OCI-LY1 (cell line): ENCODE measurements around the gene FRMD3.

Experiments used
- H2AFZ ChIP-seq: fragments of 200-600 bp; sonication (generic), shearing (Covaris generic); 2 replicates; pipeline ENCODE4 v1.6.0; 2014; ENCODE audit warnings: antibody characterized with exemption, mild to moderate bottlenecking, low read length
- H3F3A ChIP-seq: fragments of 200-600 bp; sonication (generic), shearing (Covaris generic); 2 replicates; pipeline ENCODE4 v1.6.0; 2014; ENCODE audit warnings: mild to moderate bottlenecking, antibody characterized with exemption, low read length, moderate library complexity; ENCODE audit not compliant: insufficient read depth
- H3K27ac ChIP-seq: fragments of 200-600 bp; sonication (generic); 2 replicates; pipeline ENCODE4 v1.5.1; 2014; ENCODE audit warnings: low read length, mixed run types, mild to moderate bottlenecking, low read depth; ENCODE audit not compliant: poor library complexity, severe bottlenecking
- H3K27me3 ChIP-seq: fragments of 200-600 bp; sonication (generic); 2 replicates; pipeline ENCODE4 v1.6.0; 2014; ENCODE audit warnings: antibody characterized with exemption, mild to moderate bottlenecking, low read length, moderate library complexity; ENCODE audit not compliant: insufficient read depth
- H3K36me3 ChIP-seq: fragments of 200-600 bp; sonication (generic); 2 replicates; pipeline ENCODE4 v1.6.1; 2014; ENCODE audit warnings: mild to moderate bottlenecking, antibody characterized with exemption, low read length, moderate library complexity, mixed read lengths; ENCODE audit not compliant: insufficient read depth
- H3K4me1 ChIP-seq: fragments of 200-600 bp; sonication (generic); 2 replicates; pipeline ENCODE4 v1.5.1; 2014; ENCODE audit warnings: mild to moderate bottlenecking, low read length, moderate library complexity; ENCODE audit not compliant: insufficient read depth, severe bottlenecking
- H3K4me2 ChIP-seq: fragments of 200-600 bp; sonication (generic), shearing (Covaris generic); 2 replicates; pipeline ENCODE4 v1.6.1; 2014; ENCODE audit warnings: low read length
- H3K4me3 ChIP-seq: fragments of 200-600 bp; sonication (generic); 2 replicates; pipeline ENCODE4 v1.5.1; 2014; ENCODE audit warnings: low read length, low read depth, mild to moderate bottlenecking, mixed read lengths; ENCODE audit not compliant: poor library complexity, severe bottlenecking
- H3K79me2 ChIP-seq: fragments of 200-600 bp; shearing (Covaris generic); 2 replicates; pipeline ENCODE4 v1.6.1; 2016; ENCODE audit warnings: mixed run types, low read length, mixed read lengths; ENCODE audit not compliant: insufficient read depth
- H3K9ac ChIP-seq: fragments of 200-600 bp; sonication (generic), shearing (Covaris generic); 2 replicates; pipeline ENCODE4 v1.6.1; 2014; ENCODE audit warnings: mild to moderate bottlenecking, low read length, mixed read lengths
- H3K9me2 ChIP-seq: fragments of 200-600 bp; sonication (generic), shearing (Covaris generic); 2 replicates; pipeline ENCODE4 v1.6.1; 2014; ENCODE audit warnings: low read depth, mild to moderate bottlenecking, low read length, mixed read lengths
- H3K9me3 ChIP-seq: fragments of 200-600 bp; shearing (Covaris generic); 2 replicates; pipeline ENCODE4 v1.6.1; 2014; ENCODE audit warnings: low read length, mixed read lengths
- H4K20me1 ChIP-seq: fragments of 200-600 bp; sonication (generic), shearing (Covaris generic); 2 replicates; pipeline ENCODE4 v1.6.0; 2016; ENCODE audit warnings: mild to moderate bottlenecking, low read length; ENCODE audit not compliant: insufficient read depth
- CTCF ChIP-seq: fragments of 200-600 bp; sonication (generic), shearing (Covaris generic); IDR thresholded peaks from 2 replicates; pipeline ENCODE4 v1.5.1; 2017; ENCODE audit warnings: mild to moderate bottlenecking, antibody characterized with exemption, low read length, moderate library complexity, mixed read lengths
- EZH2 ChIP-seq: fragments of 200-600 bp; sonication (generic), shearing (Covaris generic); IDR thresholded peaks from 2 replicates; pipeline ENCODE4 v1.8.0; 2017; ENCODE audit warnings: borderline replicate concordance, mixed run types, mild to moderate bottlenecking, antibody characterized with exemption, low read length, moderate library complexity, mixed read lengths

FRMD3 gene

GRCh38 chr9:83533296-83533695 lies 4.9 kb downstream of the FRMD3 start:
- Histone ChIP-seq H3K4me3 (no peak overlapping the region), H3K79me2 (no peaks in the 10 kb centered on the region), H3K4me2 (no peak overlapping the region), H3K27me3 (no peaks in the 10 kb centered on the region), H3K4me1 (no peaks in the 10 kb centered on the region), H2AFZ (no peak overlapping the region), H4K20me1 (no peaks in the 10 kb centered on the region), H3K9ac (no peak overlapping the region), H3F3A (no peaks in the 10 kb centered on the region), H3K9me2 (no peaks in the 10 kb centered on the region), H3K27ac (no peak overlapping the region), H3K9me3 (no peaks in the 10 kb centered on the region), H3K36me3 (no peaks in the 10 kb centered on the region)
- no peak for TF ChIP-seq EZH2

GRCh38 chr9:83526901-83527300 lies 11.3 kb downstream of the FRMD3 start:
- Histone ChIP-seq H3F3A (no peaks in the 10 kb centered on the region), H3K9ac (no peak overlapping the region), H3K9me2 (no peaks in the 10 kb centered on the region), H4K20me1 (no peaks in the 10 kb centered on the region), H3K4me2 (no peak overlapping the region), H3K4me3 (no peak overlapping the region), H3K79me2 (no peaks in the 10 kb centered on the region), H3K27me3 (no peaks in the 10 kb centered on the region), H3K4me1 (no peaks in the 10 kb centered on the region), H3K9me3 (no peaks in the 10 kb centered on the region), H2AFZ (no peak overlapping the region), H3K27ac (no peak overlapping the region), H3K36me3 (no peaks in the 10 kb centered on the region)
- no peak for TF ChIP-seq CTCF

- H3K4me2 ChIP-seq, result no peak overlapping the region
- no peaks in the 10 kb centered on the region for H3K27me3 ChIP-seq
- H3F3A ChIP-seq, result no peaks in the 10 kb centered on the region
- no peak overlapping the region for H2AFZ ChIP-seq
- TF ChIP-seq CTCF (no peak), EZH2 (no peak)
- H3K79me2 ChIP-seq, result no peaks in the 10 kb centered on the region
- no peaks in the 10 kb centered on the region for H4K20me1 ChIP-seq
- H3K36me3 ChIP-seq, result no peaks in the 10 kb centered on the region
- H3K4me1 ChIP-seq, result no peaks in the 10 kb centered on the region
- H3K27ac ChIP-seq, result no peak overlapping the region
- no peaks in the 10 kb centered on the region for H3K9me2 ChIP-seq
- no peak overlapping the region for H3K9ac ChIP-seq
- no peak overlapping the region for H3K4me3 ChIP-seq
- no peaks in the 10 kb centered on the region for H3K9me3 ChIP-seq
Measured at GRCh38 chr9:83526211-83526610, 12.0 kb downstream of the FRMD3 start.

- no peaks in the 10 kb centered on the region for H4K20me1 ChIP-seq
- no peaks in the 10 kb centered on the region for H3K9me2 ChIP-seq
- no peaks in the 10 kb centered on the region for H3K4me1 ChIP-seq
- no peak overlapping the region for H2AFZ ChIP-seq
- no peaks in the 10 kb centered on the region for H3K36me3 ChIP-seq
- no peak overlapping the region for H3K4me3 ChIP-seq
- H3K27ac ChIP-seq, result no peak overlapping the region
- no peak overlapping the region for H3K9ac ChIP-seq
- no peaks in the 10 kb centered on the region for H3K79me2 ChIP-seq
- H3K9me3 ChIP-seq, result no peaks in the 10 kb centered on the region
- no peaks in the 10 kb centered on the region for H3F3A ChIP-seq
- no peak for TF ChIP-seq CTCF
- TF ChIP-seq EZH2, result no peak
- no peaks in the 10 kb centered on the region for H3K27me3 ChIP-seq
- no peak overlapping the region for H3K4me2 ChIP-seq
Measured at GRCh38 chr9:83523684-83524083, 14.5 kb downstream of the FRMD3 start.
